Measurements from ENCODE around the gene NPHP4. TPM values are rescaled to one million over a fixed set of nuclear protein-coding genes. Genes with fewer than 3 reads are reported as not detected.

NPHP4 gene
- total and polyA plus RNA-seq, 2 donors (not counting 3 experiments of a cell fraction or from before 2014, with no cell fraction given) = 4.4 to 11.7 TPM

DNA sequence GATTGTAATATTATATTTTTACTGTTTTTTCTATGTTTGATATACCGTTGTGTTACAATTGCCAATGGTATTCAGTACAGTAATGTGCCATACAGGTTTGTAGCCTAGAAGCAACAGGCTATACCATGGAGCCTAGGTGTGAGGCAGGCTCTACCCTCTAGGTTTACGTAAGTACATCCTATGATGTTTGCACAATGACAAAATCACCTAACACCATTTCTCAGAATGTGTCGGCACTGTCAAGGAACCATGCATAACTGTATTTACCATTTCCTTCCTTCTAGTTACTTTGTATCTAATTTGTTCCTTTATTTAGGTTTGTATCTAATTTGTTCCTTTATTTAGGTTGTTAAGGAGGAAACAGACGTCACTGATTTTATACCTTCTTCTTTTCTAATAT is 9.9 kb downstream of the NPHP4 start:
- no peaks in the 10 kb centered on the region for H3K27me3 ChIP-seq (ENCODE audit: control insufficient read depth in 2 of 2, insufficient read depth in 2 of 2, low read length in 2 of 2)
- H3K4me1 ChIP-seq (ENCODE audit: control insufficient read depth, extremely low read depth, insufficient read depth, low read length) = no peaks in the 10 kb centered on the region
- H4K20me1 ChIP-seq (replicated peaks; ENCODE audit: control insufficient read depth, extremely low read depth, insufficient read depth, low read length) = no peaks in the 10 kb centered on the region
- FAIRE-seq (no peak), DNase-seq (ENCODE audit: low read depth, low spot score) (no peak)
- H3K36me3 ChIP-seq (ENCODE audit: control insufficient read depth in 2 of 2, extremely low read depth in 1 of 2, insufficient read depth in 2 of 2, low read length in 2 of 2) = no peaks in the 10 kb centered on the region
- no peak overlapping the region for H2AFZ ChIP-seq (ENCODE audit: low read depth, low read length)
- no peaks in the 10 kb centered on the region for H3K79me2 ChIP-seq (ENCODE audit: control insufficient read depth, insufficient read depth, low read length)
- ChIA-PET POLR2A (no interaction called here), CTCF (interaction anchor here (1.4 to 2.2 kb wide), 2 partner anchors 10 kb away, joined by 3 to 7 read pairs; partner anchors contain the start of gene NPHP4)
- BruUV-seq (replicated peaks) = no TSS peak
- no peak overlapping the region for H3K27ac ChIP-seq (ENCODE audit: insufficient read depth, low read depth, low read length)
- no peaks in the 10 kb centered on the region for H3K9me1 ChIP-seq (replicated peaks; ENCODE audit: control insufficient read depth, extremely low read depth, insufficient read depth, low read length)
- no peaks in the 10 kb centered on the region for H3K9me3 ChIP-seq (replicated peaks; ENCODE audit: control insufficient read depth, insufficient read depth, low read length)
- H3K9ac ChIP-seq (replicated peaks; ENCODE audit: extremely low read depth, insufficient read depth, low read length) = no peak overlapping the region
- no peak overlapping the region for H3K4me3 ChIP-seq (replicated peaks in 1 of 3; ENCODE audit: insufficient read depth in 1 of 3, low read depth in 1 of 3, low read length in 3 of 3)
- intact Hi-C loops (cut with micrococcal nuclease) = no loop called here
- H3K4me2 ChIP-seq (ENCODE audit: insufficient read depth, low read length) = no peak overlapping the region
- no peak for TF ChIP-seq POLR2A (IDR thresholded peaks at IDR 0.05; ENCODE audit: low read depth, low read length)
- no peak for TF ChIP-seq MYC (IDR thresholded peaks at IDR 0.05; ENCODE audit: low read depth, low read length)
- TF ChIP-seq JUN (IDR thresholded peaks at IDR 0.05; ENCODE audit: borderline replicate concordance, insufficient read depth, insufficient read length, low read depth) = no peak
- TF ChIP-seq FOS (IDR thresholded peaks at IDR 0.05; ENCODE audit: borderline replicate concordance, insufficient read depth, low read length) = no peak
- TF ChIP-seq POLR2AphosphoS5 (IDR thresholded peaks at IDR 0.05; ENCODE audit: insufficient read depth, low read depth, low read length) = no peak
- TF ChIP-seq EZH2 (IDR thresholded peaks at IDR 0.05; ENCODE audit: borderline replicate concordance, low read depth, low read length, severe bottlenecking) = no peak
- TF ChIP-seq, protein P1, sequence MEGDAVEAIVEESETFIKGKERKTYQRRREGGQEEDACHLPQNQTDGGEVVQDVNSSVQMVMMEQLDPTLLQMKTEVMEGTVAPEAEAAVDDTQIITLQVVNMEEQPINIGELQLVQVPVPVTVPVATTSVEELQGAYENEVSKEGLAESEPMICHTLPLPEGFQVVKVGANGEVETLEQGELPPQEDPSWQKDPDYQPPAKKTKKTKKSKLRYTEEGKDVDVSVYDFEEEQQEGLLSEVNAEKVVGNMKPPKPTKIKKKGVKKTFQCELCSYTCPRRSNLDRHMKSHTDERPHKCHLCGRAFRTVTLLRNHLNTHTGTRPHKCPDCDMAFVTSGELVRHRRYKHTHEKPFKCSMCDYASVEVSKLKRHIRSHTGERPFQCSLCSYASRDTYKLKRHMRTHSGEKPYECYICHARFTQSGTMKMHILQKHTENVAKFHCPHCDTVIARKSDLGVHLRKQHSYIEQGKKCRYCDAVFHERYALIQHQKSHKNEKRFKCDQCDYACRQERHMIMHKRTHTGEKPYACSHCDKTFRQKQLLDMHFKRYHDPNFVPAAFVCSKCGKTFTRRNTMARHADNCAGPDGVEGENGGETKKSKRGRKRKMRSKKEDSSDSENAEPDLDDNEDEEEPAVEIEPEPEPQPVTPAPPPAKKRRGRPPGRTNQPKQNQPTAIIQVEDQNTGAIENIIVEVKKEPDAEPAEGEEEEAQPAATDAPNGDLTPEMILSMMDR (IDR thresholded peaks at IDR 0.05; ENCODE audit: extremely low read depth in 1 of 2, insufficient read depth in 1 of 2, low read depth in 1 of 2, low read length in 2 of 2) = no peak
- TF ChIP-seq, protein P2, sequence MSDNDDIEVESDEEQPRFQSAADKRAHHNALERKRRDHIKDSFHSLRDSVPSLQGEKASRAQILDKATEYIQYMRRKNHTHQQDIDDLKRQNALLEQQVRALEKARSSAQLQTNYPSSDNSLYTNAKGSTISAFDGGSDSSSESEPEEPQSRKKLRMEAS (IDR thresholded peaks at IDR 0.05; ENCODE audit: insufficient read depth, insufficient read length) = no peak
- TF ChIP-seq GATA2 (IDR thresholded peaks at IDR 0.05; ENCODE audit: insufficient read depth, insufficient read length, low read depth, low read length) = no peak
- dilution Hi-C loops (cut with MboI; ENCODE audit: extremely low pct_ligation_motif_present, low sequenced_read_pairs) = no loop called here

Measured in endothelial cell of umbilical vein (primary cell).